Activated T-cell treated with anti-CD3 and anti-CD28 coated beads for 24 hours (primary cell): ENCODE measurements around the gene CTSE.

Experiments
- DNase-seq: peaks from one replicate; pipeline ENCODE4 v3.0.0-alpha.2; 2020; ENCODE audit warnings: low read depth

Gene CTSE

DNA sequence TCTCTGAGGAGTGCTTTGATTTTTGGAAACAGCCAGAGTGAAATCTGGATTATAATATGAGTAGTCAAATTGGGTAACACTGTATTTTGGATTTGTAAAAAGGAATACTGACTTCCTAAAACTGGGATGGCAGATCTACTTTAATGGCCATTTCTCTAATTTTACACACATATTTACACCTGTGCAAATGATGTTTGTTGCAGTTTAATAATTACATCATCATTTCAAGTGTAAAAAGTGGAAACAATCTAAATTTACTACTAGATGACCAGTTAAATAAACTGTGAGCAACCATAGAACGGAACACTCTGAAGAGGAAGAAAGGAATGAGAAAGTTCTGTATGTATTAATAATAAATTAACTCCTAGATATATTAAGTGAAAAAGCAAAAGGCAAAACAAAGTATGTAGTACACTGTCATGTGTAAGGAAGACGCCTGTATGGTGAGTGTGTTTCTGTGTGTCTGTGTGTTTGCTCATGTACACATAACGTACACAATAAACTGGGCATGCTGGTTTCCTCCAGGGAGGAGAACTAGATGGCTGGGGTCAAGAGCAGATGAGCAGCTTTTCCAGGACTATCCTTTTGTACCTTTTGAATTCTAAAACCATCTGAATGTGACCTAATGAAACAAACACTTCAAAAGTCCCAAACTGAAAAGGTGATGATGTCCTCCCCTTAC is 26.4 kb upstream of the CTSE start:
- DNase-seq: no peak

- no peak for DNase-seq
Observed at GRCh38 chr1:206049293-206049692, 25.6 kb upstream of the CTSE start.

DNA sequence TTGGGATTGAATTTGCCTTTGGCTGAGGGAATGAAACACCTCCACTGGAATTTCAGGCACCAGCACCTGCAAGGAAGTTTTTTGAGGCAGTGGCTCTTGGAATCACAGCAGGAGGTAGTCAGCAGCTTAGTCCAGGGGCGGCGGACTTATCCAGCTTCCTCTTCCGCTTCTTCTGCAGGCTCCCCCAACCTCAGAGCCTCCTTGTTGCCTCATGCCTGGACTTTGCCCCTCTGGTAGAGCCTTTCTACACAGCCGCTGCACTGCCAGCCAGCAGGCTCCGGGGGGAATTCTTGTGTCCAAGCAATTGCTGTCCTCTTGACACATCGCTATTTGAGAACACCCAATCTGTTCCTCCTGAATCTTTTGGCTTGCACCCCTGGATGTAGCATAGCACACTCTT is 24.9 kb upstream of the CTSE start:
- DNase-seq: no peak

- DNase-seq: no peak
Observed at GRCh38 chr1:206047271-206047670, 23.6 kb upstream of the CTSE start.

DNA sequence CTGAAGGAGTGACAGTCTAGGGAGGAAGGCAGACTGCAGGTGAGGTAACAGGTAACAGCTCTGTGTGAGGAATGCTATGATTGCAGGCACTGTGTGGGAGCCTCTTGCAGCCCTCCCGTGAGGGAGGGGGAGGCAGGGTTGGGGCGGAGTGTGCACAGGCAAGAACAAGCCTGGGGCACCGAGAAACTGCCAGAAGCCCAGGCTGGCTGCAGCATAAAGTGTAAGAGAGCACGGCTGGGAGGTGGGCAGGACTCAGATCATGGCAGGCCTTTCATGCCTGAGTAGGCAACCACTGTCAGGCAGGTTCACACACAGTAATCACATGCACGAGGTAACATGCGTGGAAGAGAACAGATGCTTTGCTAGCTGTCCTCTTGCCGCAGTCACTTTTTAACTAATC is 17.9 kb upstream of the CTSE start:
- no peak for DNase-seq

DNA sequence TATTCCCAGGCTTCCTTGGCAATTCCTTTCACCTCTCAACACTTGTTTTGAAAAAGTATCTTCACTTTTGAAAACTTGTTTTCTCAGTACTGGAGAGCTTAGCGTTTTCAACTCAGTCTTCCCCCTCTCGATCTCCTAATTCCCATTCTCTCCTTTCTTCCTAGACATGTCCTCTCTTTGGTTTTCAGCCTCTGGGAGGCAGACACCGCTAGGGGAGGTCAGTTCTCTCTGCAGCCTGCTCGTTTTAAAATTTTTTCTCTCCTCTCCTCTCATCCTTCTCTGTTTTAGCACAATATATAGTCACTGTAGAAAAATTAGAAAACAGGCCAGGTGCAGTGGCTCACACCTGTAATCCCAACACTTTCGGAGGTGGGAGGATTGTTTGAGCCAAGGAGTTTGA is 16.6 kb upstream of the CTSE start:
- no peak for DNase-seq

DNA sequence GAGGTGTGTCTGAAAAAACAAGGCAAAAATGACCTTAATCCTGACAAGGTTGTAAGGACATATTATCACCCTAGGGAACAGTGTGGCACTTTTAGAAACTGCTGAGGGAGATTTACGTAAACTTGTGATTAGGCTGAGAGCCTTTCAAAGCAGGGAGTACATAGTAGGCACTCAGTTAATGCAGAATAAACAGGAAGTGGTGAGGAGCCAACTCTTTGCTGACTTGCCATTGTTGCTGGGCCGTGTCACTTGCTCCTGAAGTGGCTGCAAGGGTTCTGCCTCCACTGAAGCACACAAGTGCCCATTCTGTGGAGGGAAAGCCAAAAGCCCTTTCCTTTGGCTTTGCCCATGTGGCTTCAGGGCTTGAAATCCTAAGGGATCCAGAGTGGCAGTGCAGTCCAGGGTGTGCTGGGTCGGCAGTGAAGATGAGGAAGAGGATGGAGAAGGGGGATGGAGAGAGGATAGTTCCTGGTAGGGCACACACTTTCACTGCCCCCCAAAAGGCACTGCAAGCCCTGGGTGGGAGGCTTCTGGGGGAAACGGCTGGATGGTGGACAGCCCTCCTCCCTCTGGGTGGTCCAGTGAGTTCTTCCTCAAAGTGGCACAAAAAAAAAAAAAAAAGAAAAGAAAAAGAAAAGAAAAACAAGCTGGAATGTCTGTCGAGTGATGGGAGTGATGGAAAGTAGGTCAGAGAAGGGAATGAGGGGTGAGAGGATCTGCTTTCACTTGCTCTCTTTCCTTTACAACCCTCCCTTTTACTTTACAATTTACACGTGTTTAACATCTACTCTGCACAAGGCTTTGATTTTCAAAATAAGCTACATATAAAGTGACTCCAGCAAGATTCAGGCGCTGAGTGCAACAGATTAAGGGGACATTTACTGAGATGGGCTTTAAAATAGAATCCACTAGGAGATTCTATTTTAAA is 15.6 kb upstream of the CTSE start:
- DNase-seq: no peak

DNA sequence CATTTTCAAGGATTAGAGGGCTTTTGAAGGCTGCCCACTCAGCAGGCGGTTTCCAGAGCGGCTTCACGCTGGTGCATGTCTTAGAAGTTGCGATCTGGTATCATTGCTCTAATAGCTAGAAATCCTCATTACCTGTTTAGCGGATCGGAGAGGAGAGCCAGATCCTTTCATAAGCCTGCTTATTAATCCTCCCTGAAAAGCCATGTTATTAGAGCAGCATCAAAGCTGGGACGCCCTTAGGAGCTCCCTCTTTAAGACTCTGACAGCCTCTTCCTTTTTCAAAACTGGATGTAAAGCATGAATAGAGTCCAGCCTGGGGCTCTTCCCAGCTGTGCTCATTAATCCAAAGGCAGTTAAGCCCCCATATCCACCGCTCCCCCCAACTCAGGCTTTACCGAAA is 13.9 kb upstream of the CTSE start:
- DNase-seq: no peak

- no peak for DNase-seq
Observed at GRCh38 chr1:206036663-206037455, 13.2 kb upstream of the CTSE start.

GRCh38 chr1:206035027-206035426 is 11.3 kb upstream of the CTSE start:
- DNase-seq: no peak

GRCh38 chr1:206032380-206033140 is 8.9 kb upstream of the CTSE start:
- DNase-seq: no peak

DNA sequence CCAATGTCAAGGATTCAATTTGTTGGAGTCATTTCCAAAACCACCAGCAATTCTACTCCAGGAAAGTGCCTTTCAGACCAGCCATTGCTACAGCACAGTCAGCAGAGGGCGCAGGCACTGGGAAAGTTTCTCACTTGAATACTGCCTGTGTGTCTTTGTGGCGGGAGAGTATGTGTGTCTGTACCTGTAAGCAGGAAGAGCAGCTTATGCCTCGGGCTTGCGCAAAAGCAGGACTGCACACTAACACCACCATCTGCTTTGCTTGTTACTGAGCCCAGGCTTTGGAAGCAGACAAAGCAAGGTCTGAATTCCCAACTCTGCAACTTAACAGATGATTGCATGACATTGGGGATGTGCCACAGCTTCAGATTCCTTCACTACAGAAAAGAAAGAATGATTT is 7.0 kb upstream of the CTSE start:
- peak; percentile 59 for DNase-seq

GRCh38 chr1:206030191-206030590 is 6.5 kb upstream of the CTSE start:
- DNase-seq: no peak

DNA sequence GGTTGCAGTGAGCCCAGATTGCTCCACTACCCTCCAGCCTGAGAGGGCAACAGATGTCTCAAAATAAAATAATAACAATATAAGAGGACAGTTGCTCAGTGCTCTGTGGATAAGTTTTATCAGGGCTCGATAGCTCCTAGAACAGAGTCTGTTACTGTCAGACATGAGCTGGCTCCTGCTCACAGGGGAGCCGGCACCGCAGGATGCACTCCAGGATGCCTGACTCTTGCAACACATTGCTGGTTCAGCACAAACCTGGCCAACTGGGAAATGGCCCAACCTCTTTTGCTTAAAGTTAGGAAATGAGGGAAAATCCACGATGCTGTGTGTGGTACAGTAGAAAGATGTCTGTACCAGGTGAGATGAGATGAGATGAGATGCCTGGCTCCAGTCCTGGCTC is 5.8 kb upstream of the CTSE start:
- no peak for DNase-seq

GRCh38 chr1:206025283-206025820 is 1.7 kb upstream of the CTSE start:
- DNase-seq: no peak

DNA sequence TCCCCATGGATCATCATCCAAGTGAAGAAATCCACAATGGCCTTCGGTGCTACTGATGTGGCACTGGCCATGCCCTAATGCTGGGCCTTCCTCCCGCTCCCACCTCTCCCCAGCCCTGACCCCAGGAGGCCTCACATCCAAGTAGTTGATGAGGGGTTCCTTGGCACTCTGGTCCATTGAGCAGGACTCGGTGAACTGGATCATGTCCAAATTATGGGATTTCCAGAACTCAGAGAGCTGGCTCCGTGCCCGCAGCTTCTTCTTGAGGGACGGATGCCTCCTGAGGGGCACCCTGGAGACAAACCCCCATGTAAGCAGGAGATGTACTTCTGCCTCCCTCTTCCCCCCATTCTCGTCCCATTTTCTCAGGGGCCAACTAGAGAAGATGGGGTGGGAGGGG is 929 bp downstream of the CTSE start:
- DNase-seq: no peak

GRCh38 chr1:206021626-206022365 is 1.9 kb downstream of the CTSE start:
- DNase-seq: no peak

- no peak for DNase-seq
Observed at GRCh38 chr1:206021008-206021625, 2.6 kb downstream of the CTSE start.

- no peak for DNase-seq
Observed at GRCh38 chr1:206020393-206021007, 3.2 kb downstream of the CTSE start.

- no peak for DNase-seq
Observed at GRCh38 chr1:206015071-206015470, 8.6 kb downstream of the CTSE start.
